HEK293T (cell line): ENCODE data around the gene TOP3A.

Experiments used
- CTCF ChIA-PET: fragments of 350-600 bp; formaldehyde crosslinking; extraction: SDS; loops from one replicate; lab custom pipeline; 2021; ENCODE audit warnings: antibody characterized with exemption, inconsistent platforms; lab: Yijun Ruan, JAX
- POLR2A ChIA-PET: fragments of 350-600 bp; formaldehyde crosslinking; extraction: SDS; loops from one replicate; lab custom pipeline; 2020; ENCODE audit warnings: antibody characterized with exemption, inconsistent platforms; lab: Yijun Ruan, JAX
- DNase-seq: peaks from one replicate; pipeline ENCODE4 v3.0.0; 2012; ENCODE audit warnings: mixed read lengths; ENCODE audit errors: extremely low spot score
- ARNT ChIP-seq: fragments of 450-650 bp; IDR thresholded peaks from 2 replicates; pipeline ENCODE4 v1.6.1; 2017; ENCODE audit warnings: mild to moderate bottlenecking
- BHLHE40 ChIP-seq: fragments of 450-650 bp; IDR thresholded peaks from 2 replicates; pipeline ENCODE4 v1.6.1; 2016; ENCODE audit warnings: mild to moderate bottlenecking, moderate library complexity, borderline replicate concordance
- CTBP1 ChIP-seq: fragments of 450-650 bp; IDR thresholded peaks from 2 replicates; pipeline ENCODE4 v1.6.1; 2016; ENCODE audit warnings: borderline replicate concordance
- ELF4 ChIP-seq: fragments of 450-650 bp; IDR thresholded peaks from 2 replicates; pipeline ENCODE4 v1.6.1; 2017; ENCODE audit warnings: antibody characterized with exemption
- FOXA1 ChIP-seq: fragments of 450-650 bp; IDR thresholded peaks from 2 replicates; pipeline ENCODE4 v1.6.1; 2016; ENCODE audit warnings: mild to moderate bottlenecking
- FOXK2 ChIP-seq: fragments of 450-650 bp; IDR thresholded peaks from 2 replicates; pipeline ENCODE4 v1.6.1; 2016; ENCODE audit warnings: mild to moderate bottlenecking
- FOXM1 ChIP-seq: fragments of 450-650 bp; IDR thresholded peaks from 2 replicates; pipeline ENCODE4 v1.6.1; 2017; ENCODE audit warnings: mild to moderate bottlenecking, borderline replicate concordance
- HDGF ChIP-seq: fragments of 450-650 bp; IDR thresholded peaks from 2 replicates; pipeline ENCODE4 v1.6.1; 2017; ENCODE audit warnings: antibody characterized with exemption, borderline replicate concordance
- L3MBTL2 ChIP-seq: fragments of 450-650 bp; conservative IDR thresholded peaks from 2 replicates; pipeline ENCODE4 v1.6.1; 2016; ENCODE audit warnings: mild to moderate bottlenecking
- LEF1 ChIP-seq: fragments of 450-650 bp; IDR thresholded peaks from 2 replicates; pipeline ENCODE4 v1.6.1; 2017; ENCODE audit warnings: mild to moderate bottlenecking, borderline replicate concordance
- NFRKB ChIP-seq: fragments of 450-650 bp; IDR thresholded peaks from 2 replicates; pipeline ENCODE4 v1.6.1; 2016; ENCODE audit warnings: mild to moderate bottlenecking, moderate library complexity
- PKNOX1 ChIP-seq: fragments of 450-650 bp; IDR thresholded peaks from 2 replicates; pipeline ENCODE4 v1.6.1; 2016
- SP1 ChIP-seq: fragments of 450-650 bp; IDR thresholded peaks from 2 replicates; pipeline ENCODE4 v1.6.1; 2017
- SUZ12 ChIP-seq: fragments of 450-650 bp; IDR thresholded peaks from 2 replicates; pipeline ENCODE4 v1.6.1; 2016; ENCODE audit warnings: mild to moderate bottlenecking
- TARDBP ChIP-seq: fragments of 450-650 bp; IDR thresholded peaks from 2 replicates; pipeline ENCODE4 v1.6.1; 2016
- ZNF384 ChIP-seq: fragments of 450-650 bp; IDR thresholded peaks from 2 replicates; pipeline ENCODE4 v1.6.1; 2016

Gene TOP3A

GRCh38 chr17:18237461-18237860 lies 77.3 kb downstream of the TOP3A start:
- TF ChIP-seq TARDBP, result no peak
- no peak for TF ChIP-seq L3MBTL2
- TF ChIP-seq ZNF384, result no peak
- no peak for TF ChIP-seq NFRKB
- no peak for TF ChIP-seq BHLHE40
- no peak for TF ChIP-seq FOXM1
- TF ChIP-seq FOXA1, result no peak
- no peak for DNase-seq
- ChIA-PET POLR2A (interaction anchor here (0.8 kb wide), 1 partner anchor 9 kb away, joined by 3 read pairs; no protein-coding TSS in a partner anchor), CTCF (no interaction called here)

GRCh38 chr17:18236494-18236893 lies 78.3 kb downstream of the TOP3A start:
- POLR2A ChIA-PET, result no interaction called here
- TF ChIP-seq ELF4 (no peak), ZNF384 (no peak), NFRKB (no peak), PKNOX1 (no peak)
- CTCF ChIA-PET, result no interaction called here
- DNase-seq, result no peak

GRCh38 chr17:18235743-18236256 lies 79.0 kb downstream of the TOP3A start:
- DNase-seq, result no peak
- TF ChIP-seq ZNF384 (no peak), BHLHE40 (no peak), NFRKB (no peak), FOXA1 (no peak), LEF1 (no peak), FOXK2 (no peak), SUZ12 (no peak), ARNT (no peak), PKNOX1 (no peak), TARDBP (no peak), HDGF (no peak), SP1 (no peak), L3MBTL2 (no peak), FOXM1 (no peak), CTBP1 (no peak), ELF4 (no peak)
- POLR2A ChIA-PET, result interaction anchor here (0.8 kb wide), 1 partner anchor 25 kb away, joined by 3 read pairs; the partner anchor contains the start of gene MIEF2
- CTCF ChIA-PET, result no interaction called here

- no peak for DNase-seq
- no peak for TF ChIP-seq ZNF384
- TF ChIP-seq HDGF, result no peak
- TF ChIP-seq L3MBTL2, result no peak
- no peak for TF ChIP-seq FOXK2
- no peak for TF ChIP-seq LEF1
- TF ChIP-seq SUZ12, result no peak
- no peak for TF ChIP-seq SP1
- no peak for TF ChIP-seq BHLHE40
- TF ChIP-seq FOXA1, result no peak
- no peak for TF ChIP-seq ARNT
- TF ChIP-seq ELF4, result no peak
- no peak for TF ChIP-seq PKNOX1
- CTCF ChIA-PET, result no interaction called here
- POLR2A ChIA-PET, result interaction anchor here (1.3 kb wide), 1 partner anchor 14 kb away, joined by 4 read pairs; no protein-coding TSS in a partner anchor
Measured at GRCh38 chr17:18234853-18235380, 79.9 kb downstream of the TOP3A start.

- ChIA-PET POLR2A (interaction anchor here (1.3 kb wide), 1 partner anchor 13 kb away, joined by 4 read pairs; no protein-coding TSS in a partner anchor), CTCF (no interaction called here)
- no peak for TF ChIP-seq ARNT
- no peak for TF ChIP-seq SP1
- TF ChIP-seq SUZ12, result no peak
- no peak for TF ChIP-seq NFRKB
- no peak for TF ChIP-seq HDGF
- TF ChIP-seq L3MBTL2, result no peak
- TF ChIP-seq ELF4, result no peak
- TF ChIP-seq FOXM1, result no peak
- no peak for TF ChIP-seq FOXK2
- no peak for TF ChIP-seq BHLHE40
- TF ChIP-seq ZNF384, result no peak
- TF ChIP-seq FOXA1, result no peak
- no peak for TF ChIP-seq LEF1
- TF ChIP-seq CTBP1, result no peak
- TF ChIP-seq PKNOX1, result no peak
- no peak for TF ChIP-seq TARDBP
- DNase-seq, result no peak
Measured at GRCh38 chr17:18233803-18234518, 80.8 kb downstream of the TOP3A start.
